A549 (cell line): ENCODE data around the gene LCE3D. TPM values are rescaled to one million over a fixed set of nuclear protein-coding genes. Genes with fewer than 3 reads are reported as not detected.

Experiments used
- ATAC-seq, 2 experiments: fragments of 200-7000 bp in 1 of 2; fragments of >200 bp in 1 of 2; cut with Nextera tagmentation in 1 of 2; cut with Tn5 transposase in 1 of 2; 3 replicates each; pipeline versions ENCODE4 v1.8.0 to v1.9.1; 2018 to 2020; ENCODE audit warnings: mild to moderate bottlenecking in 1 of 2, moderate library complexity in 1 of 2
- CTCF ChIA-PET: fragments of 300-600 bp; sonication (Branson Sonifier 250); formaldehyde crosslinking; extraction: SDS; loops from one replicate; lab custom pipeline; 2021; ENCODE audit warnings: antibody characterized with exemption, inconsistent platforms; lab: Yijun Ruan, JAX
- POLR2A ChIA-PET: fragments of 350-600 bp; formaldehyde crosslinking; extraction: SDS; loops from one replicate; lab custom pipeline; 2021; ENCODE audit warnings: antibody characterized with exemption, inconsistent platforms; lab: Yijun Ruan, JAX
- DNase-seq, 2 experiments: peaks; one replicate each; pipeline versions ENCODE4 v3.0.0 to v3.0.0-alpha.2; 2011 to 2016; ENCODE audit warnings: low read depth in 1 of 2, low spot score in 1 of 2
- FAIRE-seq: peaks from 2 replicates; lab custom pipeline; 2011; peaks lifted over from hg19 to GRCh38; lab: Jason Lieb, UNC
- H3K27ac ChIP-seq, 2 experiments: fragments of >200 bp; sonication (Bioruptor Twin); formaldehyde crosslinking; 3 replicates each; pipeline ENCODE4 v1.5.1; 2016 to 2017
- H3K4me1 ChIP-seq: fragments of >200 bp; sonication (Bioruptor Twin); formaldehyde crosslinking; 3 replicates; pipeline ENCODE4 v1.6.1; 2016
- H3K4me2 ChIP-seq: fragments of >200 bp; sonication (Bioruptor Twin); formaldehyde crosslinking; 3 replicates; pipeline ENCODE4 v1.6.1; 2016
- H3K4me3 ChIP-seq: fragments of >200 bp; sonication (Bioruptor Twin); formaldehyde crosslinking; 3 replicates; pipeline ENCODE4 v1.5.1; 2016
- H3K9me3 ChIP-seq: fragments of >200 bp; sonication (Bioruptor Twin); formaldehyde crosslinking; 3 replicates; pipeline ENCODE4 v1.6.1; 2016
- BCL3 ChIP-seq: fragments of >200 bp; sonication (Bioruptor Twin); formaldehyde crosslinking; IDR thresholded peaks from 3 replicates; pipeline ENCODE4 v1.6.1; 2016
- MAZ ChIP-seq: fragments of 150-350 bp; IDR thresholded peaks from 2 replicates; pipeline ENCODE4 v1.6.1; 2014; ENCODE audit warnings: antibody characterized with exemption, low read depth, low read length, borderline replicate concordance
- RAD21 ChIP-seq, 2 experiments: fragments of >200 bp in 1 of 2; sonication (Bioruptor Twin) in 1 of 2; formaldehyde crosslinking in 1 of 2; IDR thresholded peaks in 1 of 2; conservative IDR thresholded peaks in 1 of 2; 2 replicates in 1 of 2; 3 replicates in 1 of 2; pipeline ENCODE4 v1.6.1; 2012 to 2018; ENCODE audit warnings: inconsistent platforms in 1 of 2
- SMC3 ChIP-seq: fragments of >200 bp; sonication (Bioruptor Twin); formaldehyde crosslinking; IDR thresholded peaks from 3 replicates; pipeline ENCODE4 v1.6.1; 2018; ENCODE audit warnings: inconsistent platforms
- ZFP36 ChIP-seq: fragments of 450-650 bp; IDR thresholded peaks from 2 replicates; pipeline ENCODE4 v1.6.1; 2014; ENCODE audit warnings: borderline replicate concordance; ENCODE audit not compliant: partially characterized antibody
- WGBS: methylation state at CpG from one replicate; pipeline ENCODE4 v1.1.6; 2017; ENCODE audit errors: missing lambda C conversion rate; 5-methylcytosine and 5-hydroxymethylcytosine counted together
- polyA plus RNA-seq, 4 experiments: library from polyadenylated mRNA; depleted of rRNA in 3 of 4; stranded (reverse); fragments of >200 nt; fragmentation: RNase III in 1 of 4; extraction: RNeasy Plus Mini Kit Qiagen cat#74134 plus additional on column Dnase treatment in 1 of 4; gene quantifications; 2 replicates in 3 of 4; 3 replicates in 1 of 4; pipeline ENCODE4 v1.2.3, GENCODE V29; 2011 to 2017
- small RNA-seq, 6 experiments: library from RNA; depleted of rRNA; stranded (forward); fragments of <200 nt; gene quantifications; one replicate each; pipeline ENCODE3, GENCODE V24; 2012
- TF ChIP-seq, protein P1 (sequence below): fragments of >200 bp; sonication (Bioruptor Twin); formaldehyde crosslinking; IDR thresholded peaks from 3 replicates; pipeline ENCODE4 v1.5.1; 2016

LCE3D gene
- polyA plus RNA-seq, 2 of the 4 experiments (the other 2 are of a cell fraction): 0.23 to 0.39 TPM

- POLR2A ChIA-PET: no interaction called here
- H3K27ac ChIP-seq: no peak overlapping the region
- CTCF ChIA-PET: interaction anchor here (0.6 to 4.6 kb wide), 36 partner anchors 10 to 573 kb away, joined by 3 to 75 read pairs (median 4); partner anchors contain the start of genes LCE3E and LCE5A
- no peak overlapping the region for H3K4me3 ChIP-seq
- H3K9me3 ChIP-seq: no peaks in the 10 kb centered on the region; the same call in 1 of the 3 replicates
- DNase-seq (peak; percentile 33 to 76), ATAC-seq (peak; percentile 81 to 92; a peak in 5 of 6 replicates), FAIRE-seq (peak; percentile 39)
- TF ChIP-seq, protein P1, sequence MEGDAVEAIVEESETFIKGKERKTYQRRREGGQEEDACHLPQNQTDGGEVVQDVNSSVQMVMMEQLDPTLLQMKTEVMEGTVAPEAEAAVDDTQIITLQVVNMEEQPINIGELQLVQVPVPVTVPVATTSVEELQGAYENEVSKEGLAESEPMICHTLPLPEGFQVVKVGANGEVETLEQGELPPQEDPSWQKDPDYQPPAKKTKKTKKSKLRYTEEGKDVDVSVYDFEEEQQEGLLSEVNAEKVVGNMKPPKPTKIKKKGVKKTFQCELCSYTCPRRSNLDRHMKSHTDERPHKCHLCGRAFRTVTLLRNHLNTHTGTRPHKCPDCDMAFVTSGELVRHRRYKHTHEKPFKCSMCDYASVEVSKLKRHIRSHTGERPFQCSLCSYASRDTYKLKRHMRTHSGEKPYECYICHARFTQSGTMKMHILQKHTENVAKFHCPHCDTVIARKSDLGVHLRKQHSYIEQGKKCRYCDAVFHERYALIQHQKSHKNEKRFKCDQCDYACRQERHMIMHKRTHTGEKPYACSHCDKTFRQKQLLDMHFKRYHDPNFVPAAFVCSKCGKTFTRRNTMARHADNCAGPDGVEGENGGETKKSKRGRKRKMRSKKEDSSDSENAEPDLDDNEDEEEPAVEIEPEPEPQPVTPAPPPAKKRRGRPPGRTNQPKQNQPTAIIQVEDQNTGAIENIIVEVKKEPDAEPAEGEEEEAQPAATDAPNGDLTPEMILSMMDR: peak; percentile 93
- peak; percentile 64; the same call in 1 of the 2 replicates for TF ChIP-seq MAZ
- TF ChIP-seq BCL3: no peak
- TF ChIP-seq RAD21 (conservative IDR thresholded peaks at IDR 0.05 in 1 of 2, IDR thresholded peaks at IDR 0.05 in 1 of 2): peak; percentile 93 to 96
- TF ChIP-seq SMC3: peak; percentile 85
- no peak for TF ChIP-seq ZFP36
- 18% methylated on average over 7 of the region's 7 CpGs for WGBS
- H3K4me1 ChIP-seq: no peaks in the 10 kb centered on the region
- no peak overlapping the region for H3K4me2 ChIP-seq
Measured at GRCh38 chr1:152533327-152533938, 46.9 kb downstream of the LCE3D start.

Small RNA genes within 50 kb of the gene (small RNA-seq; reads per million reads assigned to genes)
- gene LCE3A: 0 to 0.69 (median 0) reads per million in 6 experiments
- gene LCE3B: 0 reads per million in 6 experiments

Other genes starting within 250 kb of the LCE3D start
- gene FLG2, start 220.5 kb downstream of the LCE3D start, polyA plus RNA-seq (2011; rRNA removed): not detected in 2 replicates
- gene FLG2, start 220.5 kb downstream of the LCE3D start, polyA plus RNA-seq (2017; fragmentation: RNase III; extraction: RNeasy Plus Mini Kit Qiagen cat#74134 plus additional on column Dnase treatment): not detected in 3 replicates
- gene CRNN, start 166.3 kb downstream of the LCE3D start, polyA plus RNA-seq (2011; rRNA removed): not detected in 2 replicates
- gene CRNN, start 166.3 kb downstream of the LCE3D start, polyA plus RNA-seq (2017; fragmentation: RNase III; extraction: RNeasy Plus Mini Kit Qiagen cat#74134 plus additional on column Dnase treatment): not detected in 3 replicates
- gene LCE5A, start 69.7 kb downstream of the LCE3D start, polyA plus RNA-seq (2011; rRNA removed): not detected in 2 replicates
- gene LCE5A, start 69.7 kb downstream of the LCE3D start, polyA plus RNA-seq (2017; fragmentation: RNase III; extraction: RNeasy Plus Mini Kit Qiagen cat#74134 plus additional on column Dnase treatment): not detected in 3 replicates
- 0.47 and 0.50 TPM in 2 replicates for gene CRCT1, start 66.0 kb downstream of the LCE3D start, polyA plus RNA-seq (2011; rRNA removed)
- gene CRCT1, start 66.0 kb downstream of the LCE3D start, polyA plus RNA-seq (2017; fragmentation: RNase III; extraction: RNeasy Plus Mini Kit Qiagen cat#74134 plus additional on column Dnase treatment): 0.14 TPM in 1 of 3 replicates, not detected in the others
- not detected in 2 replicates for gene LCE3E, start 13.7 kb downstream of the LCE3D start, polyA plus RNA-seq (2011; rRNA removed)
- not detected in 3 replicates for gene LCE3E, start 13.7 kb downstream of the LCE3D start, polyA plus RNA-seq (2017; fragmentation: RNase III; extraction: RNeasy Plus Mini Kit Qiagen cat#74134 plus additional on column Dnase treatment)
- not detected in 2 replicates for gene LCE3C, start 19.7 kb upstream of the LCE3D start, polyA plus RNA-seq (2011; rRNA removed)
- gene LCE3C, start 19.7 kb upstream of the LCE3D start, polyA plus RNA-seq (2017; fragmentation: RNase III; extraction: RNeasy Plus Mini Kit Qiagen cat#74134 plus additional on column Dnase treatment): not detected in 3 replicates
- gene LCE3B, start 33.3 kb upstream of the LCE3D start, polyA plus RNA-seq (2011; rRNA removed): not detected in 2 replicates
- not detected in 3 replicates for gene LCE3B, start 33.3 kb upstream of the LCE3D start, polyA plus RNA-seq (2017; fragmentation: RNase III; extraction: RNeasy Plus Mini Kit Qiagen cat#74134 plus additional on column Dnase treatment)
- gene LCE3A, start 42.6 kb upstream of the LCE3D start, polyA plus RNA-seq (2011; rRNA removed): not detected in 2 replicates
- gene LCE3A, start 42.6 kb upstream of the LCE3D start, polyA plus RNA-seq (2017; fragmentation: RNase III; extraction: RNeasy Plus Mini Kit Qiagen cat#74134 plus additional on column Dnase treatment): not detected in 3 replicates
- gene LCE2D, start 82.9 kb upstream of the LCE3D start, polyA plus RNA-seq (2011; rRNA removed): not detected in 2 replicates
- not detected in 3 replicates for gene LCE2D, start 82.9 kb upstream of the LCE3D start, polyA plus RNA-seq (2017; fragmentation: RNase III; extraction: RNeasy Plus Mini Kit Qiagen cat#74134 plus additional on column Dnase treatment)
- not detected in 2 replicates for gene LCE2C, start 94.8 kb upstream of the LCE3D start, polyA plus RNA-seq (2011; rRNA removed)
- gene LCE2C, start 94.8 kb upstream of the LCE3D start, polyA plus RNA-seq (2017; fragmentation: RNase III; extraction: RNeasy Plus Mini Kit Qiagen cat#74134 plus additional on column Dnase treatment): not detected in 3 replicates
- gene LCE2B, start 105.6 kb upstream of the LCE3D start, polyA plus RNA-seq (2011; rRNA removed): not detected in 2 replicates
- gene LCE2B, start 105.6 kb upstream of the LCE3D start, polyA plus RNA-seq (2017; fragmentation: RNase III; extraction: RNeasy Plus Mini Kit Qiagen cat#74134 plus additional on column Dnase treatment): not detected in 3 replicates
- not detected in 2 replicates for gene LCE2A, start 117.8 kb upstream of the LCE3D start, polyA plus RNA-seq (2011; rRNA removed)
- gene LCE2A, start 117.8 kb upstream of the LCE3D start, polyA plus RNA-seq (2017; fragmentation: RNase III; extraction: RNeasy Plus Mini Kit Qiagen cat#74134 plus additional on column Dnase treatment): not detected in 3 replicates
- not detected in 2 replicates for gene LCE4A, start 127.6 kb upstream of the LCE3D start, polyA plus RNA-seq (2011; rRNA removed)
- not detected in 3 replicates for gene LCE4A, start 127.6 kb upstream of the LCE3D start, polyA plus RNA-seq (2017; fragmentation: RNase III; extraction: RNeasy Plus Mini Kit Qiagen cat#74134 plus additional on column Dnase treatment)
- gene KPRP, start 177.5 kb upstream of the LCE3D start, polyA plus RNA-seq (2011; rRNA removed): not detected in 2 replicates
- not detected in 3 replicates for gene KPRP, start 177.5 kb upstream of the LCE3D start, polyA plus RNA-seq (2017; fragmentation: RNase III; extraction: RNeasy Plus Mini Kit Qiagen cat#74134 plus additional on column Dnase treatment)
- gene LCE1F, start 194.6 kb upstream of the LCE3D start, polyA plus RNA-seq (2011; rRNA removed): not detected in 2 replicates
- not detected in 3 replicates for gene LCE1F, start 194.6 kb upstream of the LCE3D start, polyA plus RNA-seq (2017; fragmentation: RNase III; extraction: RNeasy Plus Mini Kit Qiagen cat#74134 plus additional on column Dnase treatment)
- gene LCE1E, start 205.7 kb upstream of the LCE3D start, polyA plus RNA-seq (2011; rRNA removed): not detected in 2 replicates
- not detected in 3 replicates for gene LCE1E, start 205.7 kb upstream of the LCE3D start, polyA plus RNA-seq (2017; fragmentation: RNase III; extraction: RNeasy Plus Mini Kit Qiagen cat#74134 plus additional on column Dnase treatment)
- not detected in 2 replicates for gene LCE1D, start 216.2 kb upstream of the LCE3D start, polyA plus RNA-seq (2011; rRNA removed)
- not detected in 3 replicates for gene LCE1D, start 216.2 kb upstream of the LCE3D start, polyA plus RNA-seq (2017; fragmentation: RNase III; extraction: RNeasy Plus Mini Kit Qiagen cat#74134 plus additional on column Dnase treatment)
- not detected in 2 replicates for gene LCE1C, start 226.1 kb upstream of the LCE3D start, polyA plus RNA-seq (2011; rRNA removed)
- gene LCE1C, start 226.1 kb upstream of the LCE3D start, polyA plus RNA-seq (2017; fragmentation: RNase III; extraction: RNeasy Plus Mini Kit Qiagen cat#74134 plus additional on column Dnase treatment): not detected in 3 replicates
- gene LCE1B, start 231.5 kb upstream of the LCE3D start, polyA plus RNA-seq (2011; rRNA removed): not detected in 2 replicates
- not detected in 3 replicates for gene LCE1B, start 231.5 kb upstream of the LCE3D start, polyA plus RNA-seq (2017; fragmentation: RNase III; extraction: RNeasy Plus Mini Kit Qiagen cat#74134 plus additional on column Dnase treatment)
- gene LCE1A, start 247.0 kb upstream of the LCE3D start, polyA plus RNA-seq (2011; rRNA removed): not detected in 2 replicates
- not detected in 3 replicates for gene LCE1A, start 247.0 kb upstream of the LCE3D start, polyA plus RNA-seq (2017; fragmentation: RNase III; extraction: RNeasy Plus Mini Kit Qiagen cat#74134 plus additional on column Dnase treatment)